Measurements from ENCODE around the gene RAB24.
"Not testable (repeated sequence)": the region's sequence is repeated elsewhere in the genome, so short reads cannot be mapped to it uniquely, and the experiment has no call there.

RAB24 gene

GRCh38 chr5:177303121-177303924 lies at the start of gene RAB24, which contains the start of gene PRELID1:
TSS of gene RAB24 (minus strand) at chr5:177303719. CDS start at chr5:177303288, 431 bp downstream.
TSS of gene PRELID1 (plus strand) at chr5:177303799. CDS start at chr5:177303986, 187 bp downstream.
- peak; percentile 85 for DNase-seq

GRCh38 chr5:177353093-177353492 lies 49.6 kb upstream of the RAB24 start:
- DNase-seq, result no peak

- peak; percentile 93 for DNase-seq
Measured at GRCh38 chr5:177351392-177352329, 48.1 kb upstream of the RAB24 start, which contains the start of gene LMAN2. TSS of gene LMAN2 (minus strand) at chr5:177351668. CDS start at chr5:177351647, 21 bp downstream.

- DNase-seq, result no peak
Measured at GRCh38 chr5:177350776-177351391, 47.4 kb upstream of the RAB24 start.

- no peak for DNase-seq
Measured at GRCh38 chr5:177349762-177350161, 46.2 kb upstream of the RAB24 start.

GRCh38 chr5:177349362-177349647 lies 45.8 kb upstream of the RAB24 start:
- no peak for DNase-seq

GRCh38 chr5:177347699-177348098 lies 44.2 kb upstream of the RAB24 start:
- no peak for DNase-seq

- DNase-seq, result no peak
Measured at GRCh38 chr5:177346820-177347219, 43.3 kb upstream of the RAB24 start.

- no peak for DNase-seq
Measured at GRCh38 chr5:177344891-177345290, 41.4 kb upstream of the RAB24 start.

- no peak for DNase-seq
Measured at GRCh38 chr5:177343777-177344176, 40.3 kb upstream of the RAB24 start.

GRCh38 chr5:177343000-177343399 lies 39.5 kb upstream of the RAB24 start:
- DNase-seq, result not testable (repeated sequence)

- DNase-seq, result no peak
Measured at GRCh38 chr5:177339107-177339638, 35.7 kb upstream of the RAB24 start.

- no peak for DNase-seq
Measured at GRCh38 chr5:177338251-177339106, 35.0 kb upstream of the RAB24 start.

- DNase-seq, result no peak
Measured at GRCh38 chr5:177336603-177337494, 33.3 kb upstream of the RAB24 start.

- DNase-seq, result peak; percentile 40
Measured at GRCh38 chr5:177336112-177336511, 32.6 kb upstream of the RAB24 start.

- no peak for DNase-seq
Measured at GRCh38 chr5:177335701-177336065, 32.2 kb upstream of the RAB24 start.

GRCh38 chr5:177334781-177335700 lies 31.5 kb upstream of the RAB24 start:
- no peak for DNase-seq

GRCh38 chr5:177334155-177334551 lies 30.6 kb upstream of the RAB24 start:
- DNase-seq, result no peak

- no peak for DNase-seq
Measured at GRCh38 chr5:177333420-177334154, 30.1 kb upstream of the RAB24 start.

Data from CD4-positive, alpha-beta T cell treated with Interleukin-15 for 1 hour (primary cell).